Esophagus muscularis mucosa (tissue), 3 donors: ENCODE data around the gene IQCH.

ENCODE experiments used
- CTCF ChIP-seq, 3 experiments: fragments of 200-600 bp in 2 of 3; fragments of 450-650 bp in 1 of 3; sonication (generic) in 2 of 3; IDR thresholded peaks; one replicate each; pipeline ENCODE4 v1.5.1; 2017 to 2019; ENCODE audit warnings: antibody characterized with exemption in 3 of 3, mild to moderate bottlenecking in 2 of 3, moderate library complexity in 1 of 3
- POLR2A ChIP-seq: fragments of 450-650 bp; IDR thresholded peaks from one replicate; pipeline ENCODE4 v1.6.1; 2017; ENCODE audit warnings: antibody characterized with exemption, moderate library complexity, mild to moderate bottlenecking, low read depth
- POLR2AphosphoS5 ChIP-seq, 2 donors: sonication (generic); formaldehyde crosslinking; IDR thresholded peaks; one replicate each; pipeline ENCODE4 v1.6.1; 2017; ENCODE audit warnings: antibody characterized with exemption in 2 of 2

GRCh38 chr15:67361100-67361499 is 106.5 kb downstream of the IQCH start:
- no peak for TF ChIP-seq POLR2A
- TF ChIP-seq CTCF (IDR thresholded peaks at IDR 0.05), result no peak
- no peak for TF ChIP-seq POLR2AphosphoS5 (IDR thresholded peaks at IDR 0.05)
